GM21367 (cell line): Measurements from ENCODE around the gene TMEM30B.

ENCODE experiments used
- ATAC-seq: cut with Tn5 transposase; IDR thresholded peaks from one replicate; pipeline ENCODE4 v1.9.1; 2021; ENCODE audit not compliant: unreplicated experiment

Gene TMEM30B

GRCh38 chr14:61300209-61300608 is 19.1 kb upstream of the TMEM30B start:
- no peak for ATAC-seq

GRCh38 chr14:61298824-61299223 is 17.7 kb upstream of the TMEM30B start:
- no peak for ATAC-seq

- no peak for ATAC-seq
These were observed 16.4 kb upstream of the TMEM30B start for GRCh38 chr14:61297581-61297980.

GRCh38 chr14:61296719-61297502 is 15.8 kb upstream of the TMEM30B start:
- ATAC-seq: no peak

- no peak for ATAC-seq
These were observed 15.0 kb upstream of the TMEM30B start for GRCh38 chr14:61296151-61296550.

GRCh38 chr14:61290701-61291100 is 9.6 kb upstream of the TMEM30B start:
- no peak for ATAC-seq

GRCh38 chr14:61288720-61289119 is 7.6 kb upstream of the TMEM30B start:
- no peak for ATAC-seq

GRCh38 chr14:61288228-61288627 is 7.1 kb upstream of the TMEM30B start:
- no peak for ATAC-seq

GRCh38 chr14:61287196-61287595 is 6.1 kb upstream of the TMEM30B start:
- no peak for ATAC-seq

GRCh38 chr14:61285364-61285763 is 4.2 kb upstream of the TMEM30B start:
- ATAC-seq: no peak

GRCh38 chr14:61284001-61284400 is 2.9 kb upstream of the TMEM30B start:
- no peak for ATAC-seq

- ATAC-seq: no peak
These were observed 1.6 kb upstream of the TMEM30B start for GRCh38 chr14:61282746-61283145.

- no peak for ATAC-seq
These were observed 774 bp upstream of the TMEM30B start for GRCh38 chr14:61281948-61282275.

- ATAC-seq: no peak
These were observed 482 bp downstream of the TMEM30B start for GRCh38 chr14:61280526-61281185.

- ATAC-seq: no peak
These were observed 1.0 kb downstream of the TMEM30B start for GRCh38 chr14:61280092-61280525.

GRCh38 chr14:61279082-61279481 is 2.1 kb downstream of the TMEM30B start:
- ATAC-seq: no peak

- no peak for ATAC-seq
These were observed 3.4 kb downstream of the TMEM30B start for GRCh38 chr14:61277784-61278183.

- ATAC-seq: no peak
These were observed 3.9 kb downstream of the TMEM30B start for GRCh38 chr14:61277232-61277631.

- ATAC-seq: no peak
These were observed 9.6 kb downstream of the TMEM30B start for GRCh38 chr14:61271552-61271951.

GRCh38 chr14:61270714-61271113 is 10.4 kb downstream of the TMEM30B start:
- no peak for ATAC-seq

- ATAC-seq: peak; percentile 95
These were observed 11.6 kb downstream of the TMEM30B start for GRCh38 chr14:61269321-61270083.

- no peak for ATAC-seq
These were observed 12.3 kb downstream of the TMEM30B start for GRCh38 chr14:61268812-61269211.
